ENCODE measurements around the gene SLC35E4. TPM values are rescaled to one million over a fixed set of nuclear protein-coding genes. Genes with fewer than 3 reads are reported as not detected.
"Not testable (repeated sequence)": the region's sequence is repeated elsewhere in the genome, so short reads cannot be mapped to it uniquely, and the experiment has no call there.

Gene SLC35E4
- total RNA-seq, 1 donor from 2014 or later = 3.2 TPM

- no peak overlapping the region for H3K4me2 ChIP-seq (ENCODE audit: low read length)
- H4K20me1 ChIP-seq (ENCODE audit: insufficient read depth, low read length) = no peaks in the 10 kb centered on the region
- TF ChIP-seq CTCF (IDR thresholded peaks at IDR 0.05; ENCODE audit: insufficient read depth, low read depth, low read length) = no peak
- no peak for TF ChIP-seq EZH2 (IDR thresholded peaks at IDR 0.05; ENCODE audit: insufficient read depth, low read length)
- H3K27ac ChIP-seq (ENCODE audit: low read depth, low read length) = no peak overlapping the region
- H3K4me1 Mint-ChIP-seq (ENCODE audit: low read depth, unreplicated experiment) = peaks cover 3% of the 10 kb centered on the region
- no peaks in the 10 kb centered on the region for H3K36me3 ChIP-seq (ENCODE audit: insufficient read depth, low read length)
- H3K4me3 ChIP-seq (ENCODE audit: insufficient read depth, low read depth, low read length) = no peak overlapping the region
- H3K9ac ChIP-seq (ENCODE audit: low read length) = no peak overlapping the region
- H3K27me3 ChIP-seq (ENCODE audit: insufficient read depth, low read length) = no peaks in the 10 kb centered on the region
- H3K27me3 Mint-ChIP-seq (ENCODE audit: low read depth, unreplicated experiment) = peaks cover 2% of the 10 kb centered on the region
- no peaks in the 10 kb centered on the region for H3K36me3 Mint-ChIP-seq (ENCODE audit: low read depth, unreplicated experiment)
- no peak overlapping the region for H3K27ac Mint-ChIP-seq (ENCODE audit: unreplicated experiment)
- DNase-seq (ENCODE audit: low read depth) (no peak), FAIRE-seq (no peak)
- no peaks in the 10 kb centered on the region for H3K9me3 ChIP-seq (ENCODE audit: insufficient read depth, low read depth, low read length)
- H3K79me2 ChIP-seq (ENCODE audit: insufficient read depth, low read length) = no peaks in the 10 kb centered on the region
- no peaks in the 10 kb centered on the region for H3K4me1 ChIP-seq (ENCODE audit: insufficient read depth, low read length)
- no peaks in the 10 kb centered on the region for H3K9me3 Mint-ChIP-seq (ENCODE audit: unreplicated experiment)
- no peak overlapping the region for H2AFZ ChIP-seq (ENCODE audit: low read depth, low read length)
- H3K4me3 Mint-ChIP-seq (ENCODE audit: unreplicated experiment) = no peak overlapping the region
These were observed 9.2 kb upstream of the SLC35E4 start for GRCh38 chr22:30626413-30626812.

GRCh38 chr22:30627471-30627870, 8.1 kb upstream of the SLC35E4 start:
- no peak overlapping the region for H3K9ac ChIP-seq (ENCODE audit: low read length)
- H3K27me3 ChIP-seq (ENCODE audit: insufficient read depth, low read length) = no peaks in the 10 kb centered on the region
- H3K27ac Mint-ChIP-seq (ENCODE audit: unreplicated experiment) = no peak overlapping the region
- no peak overlapping the region for H3K4me2 ChIP-seq (ENCODE audit: low read length)
- no peaks in the 10 kb centered on the region for H3K4me1 ChIP-seq (ENCODE audit: insufficient read depth, low read length)
- H4K20me1 ChIP-seq (ENCODE audit: insufficient read depth, low read length) = no peaks in the 10 kb centered on the region
- H3K27me3 Mint-ChIP-seq (ENCODE audit: low read depth, unreplicated experiment) = peaks cover 2% of the 10 kb centered on the region
- no peaks in the 10 kb centered on the region for H3K79me2 ChIP-seq (ENCODE audit: insufficient read depth, low read length)
- no peak for TF ChIP-seq CTCF (IDR thresholded peaks at IDR 0.05; ENCODE audit: insufficient read depth, low read depth, low read length)
- no peak for TF ChIP-seq EZH2 (IDR thresholded peaks at IDR 0.05; ENCODE audit: insufficient read depth, low read length)
- DNase-seq (ENCODE audit: low read depth) (no peak), FAIRE-seq (no peak)
- no peaks in the 10 kb centered on the region for H3K9me3 Mint-ChIP-seq (ENCODE audit: unreplicated experiment)
- no peak overlapping the region for H3K4me3 ChIP-seq (ENCODE audit: insufficient read depth, low read depth, low read length)
- H3K27ac ChIP-seq (ENCODE audit: low read depth, low read length) = no peak overlapping the region
- no peaks in the 10 kb centered on the region for H3K36me3 Mint-ChIP-seq (ENCODE audit: low read depth, unreplicated experiment)
- H3K36me3 ChIP-seq (ENCODE audit: insufficient read depth, low read length) = no peaks in the 10 kb centered on the region
- peaks cover 3% of the 10 kb centered on the region for H3K4me1 Mint-ChIP-seq (ENCODE audit: low read depth, unreplicated experiment)
- no peak overlapping the region for H2AFZ ChIP-seq (ENCODE audit: low read depth, low read length)
- H3K4me3 Mint-ChIP-seq (ENCODE audit: unreplicated experiment) = no peak overlapping the region
- no peaks in the 10 kb centered on the region for H3K9me3 ChIP-seq (ENCODE audit: insufficient read depth, low read depth, low read length)

- no peak for FAIRE-seq
- H3K9ac ChIP-seq (ENCODE audit: low read length) = no peak overlapping the region
- TF ChIP-seq EZH2 (IDR thresholded peaks at IDR 0.05; ENCODE audit: insufficient read depth, low read length) (no peak), CTCF (IDR thresholded peaks at IDR 0.05; ENCODE audit: insufficient read depth, low read depth, low read length) (no peak)
- no peak for DNase-seq (ENCODE audit: low read depth)
- no peaks in the 10 kb centered on the region for H3K9me3 Mint-ChIP-seq (ENCODE audit: unreplicated experiment)
- H4K20me1 ChIP-seq (ENCODE audit: insufficient read depth, low read length) = no peaks in the 10 kb centered on the region
- peaks cover 3% of the 10 kb centered on the region for H3K4me1 Mint-ChIP-seq (ENCODE audit: low read depth, unreplicated experiment)
- no peak overlapping the region for H3K4me3 Mint-ChIP-seq (ENCODE audit: unreplicated experiment)
- H3K36me3 ChIP-seq (ENCODE audit: insufficient read depth, low read length) = no peaks in the 10 kb centered on the region
- no peaks in the 10 kb centered on the region for H3K9me3 ChIP-seq (ENCODE audit: insufficient read depth, low read depth, low read length)
- H3K4me3 ChIP-seq (ENCODE audit: insufficient read depth, low read depth, low read length) = no peak overlapping the region
- peaks cover 2% of the 10 kb centered on the region for H3K27me3 Mint-ChIP-seq (ENCODE audit: low read depth, unreplicated experiment)
- H3K27me3 ChIP-seq (ENCODE audit: insufficient read depth, low read length) = no peaks in the 10 kb centered on the region
- H3K4me2 ChIP-seq (ENCODE audit: low read length) = no peak overlapping the region
- no peaks in the 10 kb centered on the region for H3K36me3 Mint-ChIP-seq (ENCODE audit: low read depth, unreplicated experiment)
- no peak overlapping the region for H3K27ac ChIP-seq (ENCODE audit: low read depth, low read length)
- H3K27ac Mint-ChIP-seq (ENCODE audit: unreplicated experiment) = no peak overlapping the region
- no peak overlapping the region for H2AFZ ChIP-seq (ENCODE audit: low read depth, low read length)
- H3K79me2 ChIP-seq (ENCODE audit: insufficient read depth, low read length) = no peaks in the 10 kb centered on the region
- no peaks in the 10 kb centered on the region for H3K4me1 ChIP-seq (ENCODE audit: insufficient read depth, low read length)
These were observed 7.1 kb upstream of the SLC35E4 start for GRCh38 chr22:30628491-30628890.

GRCh38 chr22:30631469-30631868, 4.1 kb upstream of the SLC35E4 start:
- not testable (repeated sequence) for H3K79me2 ChIP-seq (ENCODE audit: insufficient read depth, low read length); H3K27ac ChIP-seq (ENCODE audit: low read depth, low read length); H3K4me1 Mint-ChIP-seq (ENCODE audit: low read depth, unreplicated experiment); H3K4me2 ChIP-seq (ENCODE audit: low read length); H3K4me3 Mint-ChIP-seq (ENCODE audit: unreplicated experiment); H3K27me3 ChIP-seq (ENCODE audit: insufficient read depth, low read length); H3K27me3 Mint-ChIP-seq (ENCODE audit: low read depth, unreplicated experiment); FAIRE-seq; H4K20me1 ChIP-seq (ENCODE audit: insufficient read depth, low read length); H3K9me3 ChIP-seq (ENCODE audit: insufficient read depth, low read depth, low read length); H2AFZ ChIP-seq (ENCODE audit: low read depth, low read length); H3K36me3 ChIP-seq (ENCODE audit: insufficient read depth, low read length); H3K36me3 Mint-ChIP-seq (ENCODE audit: low read depth, unreplicated experiment); DNase-seq (ENCODE audit: low read depth); H3K4me3 ChIP-seq (ENCODE audit: insufficient read depth, low read depth, low read length); H3K9me3 Mint-ChIP-seq (ENCODE audit: unreplicated experiment); H3K9ac ChIP-seq (ENCODE audit: low read length); H3K27ac Mint-ChIP-seq (ENCODE audit: unreplicated experiment)
- peaks cover 13% of the 10 kb centered on the region for H3K4me1 ChIP-seq (ENCODE audit: insufficient read depth, low read length)

Data from astrocyte (in vitro differentiated cells and primary cell).